H1 (cell line): ENCODE results near the gene ZNF200.

ENCODE experiments used
- CTCF ChIP-seq, 3 experiments: IDR thresholded peaks; 1 replicate in 2 of 3; 2 replicates in 1 of 3; pipeline versions ENCODE4 v1.5.1 to v1.6.1; 2011; ENCODE audit warnings: low read length in 3 of 3, mild to moderate bottlenecking in 3 of 3, inconsistent platforms in 2 of 3, low read depth in 1 of 3, moderate library complexity in 1 of 3; ENCODE audit not compliant: insufficient read depth in 1 of 3; ENCODE audit errors: control extremely low read depth in 1 of 3
- EP300 ChIP-seq, 2 experiments: IDR thresholded peaks; 1 replicate in 1 of 2; 2 replicates in 1 of 2; pipeline ENCODE4 v1.6.1; 2011 to 2012; ENCODE audit warnings: low read depth in 2 of 2, low read length in 2 of 2, mild to moderate bottlenecking in 2 of 2, borderline replicate concordance in 1 of 2, inconsistent platforms in 1 of 2, moderate library complexity in 1 of 2
- JUN ChIP-seq: IDR thresholded peaks from 2 replicates; pipeline ENCODE4 v1.6.1; 2011; ENCODE audit warnings: low read depth, mild to moderate bottlenecking, improper control_type of control experiment, low read length
- RNF2 ChIP-seq: fragments of 200-900, 300-1000 bp; sonication (generic); IDR thresholded peaks from 2 replicates; pipeline ENCODE4 v1.7.1; 2016; ENCODE audit warnings: borderline replicate concordance, low read depth, mild to moderate bottlenecking, antibody characterized with exemption, low read length; ENCODE audit not compliant: poor library complexity, severe bottlenecking; ENCODE audit errors: missing control alignments
- ZNF274 ChIP-seq: IDR thresholded peaks from 2 replicates; pipeline ENCODE4 v1.7.0; 2012; ENCODE audit warnings: low read length, borderline replicate concordance; ENCODE audit errors: extremely low read depth

- TF ChIP-seq JUN (no peak), CTCF (IDR thresholded peaks at IDR 0.05; ENCODE audit: control extremely low read depth in 1 of 3, insufficient read depth in 1 of 3, low read depth in 1 of 3, low read length in 3 of 3) (no peak), RNF2 (no peak), EP300 (IDR thresholded peaks at IDR 0.05; ENCODE audit: borderline replicate concordance in 1 of 2, low read depth in 2 of 2, low read length in 2 of 2) (no peak), ZNF274 (no peak)
Measured at GRCh38 chr16:3246876-3247275, 11.9 kb upstream of the ZNF200 start.
